Muscle layer of colon (tissue), 2 donors: ENCODE measurements around the gene SMIM38.
"Not testable (repeated sequence)": the region's sequence is repeated elsewhere in the genome, so short reads cannot be mapped to it uniquely, and the experiment has no call there.

Experiments
- H3K27ac ChIP-seq: one replicate; pipeline ENCODE4 v1.7.0; 2013; ENCODE audit warnings: low read depth, mild to moderate bottlenecking, low read length, moderate library complexity
- H3K27me3 ChIP-seq, 2 donors: one replicate each; pipeline ENCODE4 v1.7.0; 2013; ENCODE audit warnings: low read length in 2 of 2, mild to moderate bottlenecking in 2 of 2; ENCODE audit not compliant: insufficient read depth in 2 of 2, control insufficient read depth in 1 of 2
- H3K36me3 ChIP-seq: one replicate; pipeline ENCODE4 v1.7.0; 2013; ENCODE audit warnings: mild to moderate bottlenecking, low read length; ENCODE audit not compliant: insufficient read depth
- H3K4me1 ChIP-seq: one replicate; pipeline ENCODE4 v1.7.0; 2013; ENCODE audit warnings: mild to moderate bottlenecking, low read length; ENCODE audit not compliant: insufficient read depth
- H3K4me3 ChIP-seq, 2 donors: one replicate each; pipeline ENCODE4 v1.7.0; 2013; ENCODE audit warnings: low read length in 2 of 2, low read depth in 1 of 2, mild to moderate bottlenecking in 1 of 2, moderate library complexity in 1 of 2
- H3K9ac ChIP-seq: one replicate; pipeline ENCODE4 v1.7.0; 2013; ENCODE audit warnings: low read length
- H3K9me3 ChIP-seq: one replicate; pipeline ENCODE4 v1.7.0; 2013; ENCODE audit warnings: mild to moderate bottlenecking, low read length
- donor health status: abdominal sarcoma.
- donor health status: Adenocarcinoma of cecum.

SMIM38 gene

GRCh38 chr11:69133251-69133650, 22.5 kb upstream of the SMIM38 start:
- H3K4me1 ChIP-seq = no peaks in the 10 kb centered on the region
- peaks cover 8% of the 10 kb centered on the region for H3K36me3 ChIP-seq
- no peaks in the 10 kb centered on the region for H3K9me3 ChIP-seq
- H3K27ac ChIP-seq = no peak overlapping the region
- no peak overlapping the region for H3K4me3 ChIP-seq
- no peak overlapping the region for H3K9ac ChIP-seq
- H3K27me3 ChIP-seq = no peaks in the 10 kb centered on the region

GRCh38 chr11:69134182-69134581, 21.6 kb upstream of the SMIM38 start:
- not testable (repeated sequence) for H3K27ac ChIP-seq, H3K9me3 ChIP-seq, H3K4me3 ChIP-seq, H3K4me1 ChIP-seq, H3K27me3 ChIP-seq, H3K9ac ChIP-seq
- peaks cover 11% of the 10 kb centered on the region for H3K36me3 ChIP-seq

- Histone ChIP-seq H3K36me3 (peaks cover 11% of the 10 kb centered on the region), H3K9me3 (no peaks in the 10 kb centered on the region), H3K9ac (no peak overlapping the region), H3K27ac (no peak overlapping the region), H3K4me1 (no peaks in the 10 kb centered on the region), H3K27me3 (no peaks in the 10 kb centered on the region), H3K4me3 (no peak overlapping the region)
These were observed 20.8 kb upstream of the SMIM38 start for GRCh38 chr11:69134957-69135356.

- Histone ChIP-seq H3K9ac (no peak overlapping the region), H3K36me3 (peaks cover 11% of the 10 kb centered on the region), H3K27ac (no peak overlapping the region), H3K9me3 (no peaks in the 10 kb centered on the region), H3K4me3 (no peak overlapping the region), H3K27me3 (no peaks in the 10 kb centered on the region), H3K4me1 (no peaks in the 10 kb centered on the region)
These were observed 20.0 kb upstream of the SMIM38 start for GRCh38 chr11:69135420-69136363.

GRCh38 chr11:69136471-69136870, 19.3 kb upstream of the SMIM38 start:
- Histone ChIP-seq H3K27ac (no peak overlapping the region), H3K27me3 (no peaks in the 10 kb centered on the region), H3K4me1 (no peaks in the 10 kb centered on the region), H3K36me3 (peaks cover 11% of the 10 kb centered on the region), H3K4me3 (no peak overlapping the region), H3K9me3 (no peaks in the 10 kb centered on the region), H3K9ac (no peak overlapping the region)

GRCh38 chr11:69137151-69137844, 18.4 kb upstream of the SMIM38 start:
- H3K36me3 ChIP-seq = peaks cover 11% of the 10 kb centered on the region
- H3K9ac ChIP-seq = no peak overlapping the region
- H3K27me3 ChIP-seq = no peaks in the 10 kb centered on the region
- H3K4me1 ChIP-seq = no peaks in the 10 kb centered on the region
- H3K4me3 ChIP-seq = no peak overlapping the region
- H3K9me3 ChIP-seq = no peaks in the 10 kb centered on the region
- no peak overlapping the region for H3K27ac ChIP-seq

GRCh38 chr11:69138265-69138664, 17.5 kb upstream of the SMIM38 start:
- Histone ChIP-seq H3K4me3 (no peak overlapping the region), H3K9me3 (no peaks in the 10 kb centered on the region), H3K4me1 (no peaks in the 10 kb centered on the region)

GRCh38 chr11:69140161-69140560, 15.6 kb upstream of the SMIM38 start:
- H3K9me3 ChIP-seq, H3K9ac ChIP-seq, H3K27me3 ChIP-seq, H3K4me1 ChIP-seq, H3K4me3 ChIP-seq, H3K27ac ChIP-seq: not testable (repeated sequence)
- H3K36me3 ChIP-seq = peaks cover 13% of the 10 kb centered on the region

More at GRCh38 chr11:69138265-69138664, 17.5 kb upstream of the SMIM38 start:
- Histone ChIP-seq H3K27me3 (no peaks in the 10 kb centered on the region), H3K27ac (no peak overlapping the region), H3K36me3 (peaks cover 11% of the 10 kb centered on the region), H3K9ac (no peak overlapping the region)

- Histone ChIP-seq H3K9me3 (no peaks in the 10 kb centered on the region), H3K27me3 (no peaks in the 10 kb centered on the region), H3K36me3 (peaks cover 17% of the 10 kb centered on the region), H3K9ac (no peak overlapping the region), H3K4me3 (no peak overlapping the region), H3K27ac (no peak overlapping the region), H3K4me1 (no peaks in the 10 kb centered on the region)
These were observed 15.1 kb upstream of the SMIM38 start for GRCh38 chr11:69140635-69141034.

- Histone ChIP-seq H3K4me1 (no peaks in the 10 kb centered on the region), H3K4me3 (no peak overlapping the region), H3K9ac (no peak overlapping the region), H3K27ac (no peak overlapping the region), H3K9me3 (no peaks in the 10 kb centered on the region), H3K27me3 (no peaks in the 10 kb centered on the region), H3K36me3 (peaks cover 24% of the 10 kb centered on the region)
These were observed 14.0 kb upstream of the SMIM38 start for GRCh38 chr11:69141742-69142141.

GRCh38 chr11:69142895-69143294, 12.8 kb upstream of the SMIM38 start:
- no peak overlapping the region for H3K9ac ChIP-seq
- no peaks in the 10 kb centered on the region for H3K9me3 ChIP-seq
- no peaks in the 10 kb centered on the region for H3K27me3 ChIP-seq
- no peaks in the 10 kb centered on the region for H3K4me1 ChIP-seq
- peaks cover 19% of the 10 kb centered on the region for H3K36me3 ChIP-seq
- no peak overlapping the region for H3K4me3 ChIP-seq
- H3K27ac ChIP-seq = no peak overlapping the region
